HepG2 (cell line): ENCODE measurements around the gene HABP4. TPM values are rescaled to one million over a fixed set of nuclear protein-coding genes. Genes with fewer than 3 reads are reported as not detected.

Source experiments
- CREB1 ChIP-seq, 2 experiments: fragments of 450-650 bp in 1 of 2; IDR thresholded peaks; 2 replicates each; pipeline ENCODE4 v1.6.1; 2016 to 2017; ENCODE audit warnings: control low read depth in 1 of 2, mild to moderate bottlenecking in 1 of 2, missing compliant biosample characterization in 1 of 2, missing genetic modification characterization in 1 of 2
- DMAP1 ChIP-seq: IDR thresholded peaks from 2 replicates; pipeline ENCODE4 v1.6.1; 2016
- EEA1 ChIP-seq: sonication (generic); formaldehyde crosslinking; IDR thresholded peaks from 2 replicates; pipeline ENCODE4 v1.5.1; 2020; ENCODE audit warnings: mild to moderate bottlenecking, missing genetic modification reagents, borderline replicate concordance
- HCFC1 ChIP-seq: fragments of 150-350 bp; IDR thresholded peaks from 2 replicates; pipeline ENCODE4 v1.6.1; 2014; ENCODE audit warnings: low read depth, low read length
- JARID2 ChIP-seq: sonication (generic); formaldehyde crosslinking; IDR thresholded peaks from 2 replicates; pipeline ENCODE4 v1.8.1; 2023; ENCODE audit warnings: missing genetic modification reagents, inconsistent platforms; ENCODE audit not compliant: insufficient replicate concordance
- MAFF ChIP-seq: IDR thresholded peaks from 2 replicates; pipeline ENCODE4 v1.6.1; 2011; ENCODE audit warnings: low read depth, low read length, improper control_type of control experiment
- MIER2 ChIP-seq: IDR thresholded peaks from 2 replicates; pipeline ENCODE4 v1.6.1; 2016; ENCODE audit warnings: missing biosample characterization, missing genetic modification reagents
- PHF8 ChIP-seq: sonication (generic); formaldehyde crosslinking; IDR thresholded peaks from 2 replicates; pipeline ENCODE4 v1.5.0; 2020; ENCODE audit warnings: missing genetic modification reagents
- SAP130 ChIP-seq: IDR thresholded peaks from 2 replicates; pipeline ENCODE4 v1.6.1; 2016; ENCODE audit warnings: low read depth
- SPEN ChIP-seq: sonication (generic); formaldehyde crosslinking; IDR thresholded peaks from 2 replicates; pipeline ENCODE4 v1.5.1; 2020; ENCODE audit warnings: low read depth, mild to moderate bottlenecking, missing genetic modification reagents
- TAF1 ChIP-seq: sonication (generic); formaldehyde crosslinking; IDR thresholded peaks from 2 replicates; pipeline ENCODE4 v1.4.0; 2020; ENCODE audit warnings: missing genetic modification reagents
- ZBTB1 ChIP-seq: sonication (generic); formaldehyde crosslinking; IDR thresholded peaks from 2 replicates; pipeline ENCODE4 v1.4.0; 2020; ENCODE audit warnings: missing genetic modification reagents, borderline replicate concordance
- ZFP41 ChIP-seq: sonication (generic); formaldehyde crosslinking; IDR thresholded peaks from 2 replicates; pipeline ENCODE4 v1.4.0; 2020; ENCODE audit warnings: mild to moderate bottlenecking, missing genetic modification reagents, borderline replicate concordance
- ZNF354B ChIP-seq: sonication (generic); formaldehyde crosslinking; IDR thresholded peaks from 2 replicates; pipeline ENCODE4 v1.8.0; 2022; ENCODE audit warnings: mild to moderate bottlenecking, missing genetic modification reagents
- ZNF563 ChIP-seq: sonication (generic); formaldehyde crosslinking; IDR thresholded peaks from 2 replicates; pipeline ENCODE4 v1.8.0; 2022; ENCODE audit warnings: mild to moderate bottlenecking, moderate library complexity, missing genetic modification reagents
- ZNF670 ChIP-seq: sonication (generic); formaldehyde crosslinking; IDR thresholded peaks from 2 replicates; pipeline ENCODE4 v1.8.0; 2022; ENCODE audit warnings: mild to moderate bottlenecking, missing genetic modification reagents, borderline replicate concordance
- ZNF891 ChIP-seq: sonication (generic); formaldehyde crosslinking; IDR thresholded peaks from 2 replicates; pipeline ENCODE4 v1.5.0; 2020; ENCODE audit warnings: mild to moderate bottlenecking, missing genetic modification reagents
- polyA plus RNA-seq, 8 experiments: library from polyadenylated mRNA; depleted of rRNA in 3 of 8; stranded (reverse) in 7 of 8; unstranded in 1 of 8; fragments of >200 nt; fragmentation: Illumina TruSeq in 4 of 8; extraction: Trizol in 4 of 8; gene quantifications; 2 replicates each; pipeline versions ENCODE4 v1.2.1 to v1.2.3, GENCODE V29; 2011 to 2016; ENCODE audit warnings: low read depth in 4 of 8, missing spikeins in 1 of 8, mixed read lengths in 1 of 8; ENCODE audit not compliant: insufficient read depth in 1 of 8
- total RNA-seq, 5 experiments: library from RNA; depleted of rRNA; stranded (reverse); fragments of >200 nt; fragmentation: Illumina TruSeq; extraction: Trizol; gene quantifications; 2 replicates each; pipeline ENCODE4 v1.2.3, GENCODE V29; 2016; ENCODE audit warnings: low read depth in 1 of 5
- TF ChIP-seq, protein P1 (sequence below): sonication (generic); formaldehyde crosslinking; IDR thresholded peaks from 2 replicates; pipeline ENCODE4 v1.4.0; 2020; ENCODE audit warnings: missing genetic modification reagents, borderline replicate concordance
- TF ChIP-seq, protein P2 (sequence below): IDR thresholded peaks from 2 replicates; pipeline ENCODE4 v1.4.0; 2020; ENCODE audit warnings: mild to moderate bottlenecking, missing genetic modification reagents
- TF ChIP-seq, protein P3 (sequence below): sonication (generic); formaldehyde crosslinking; IDR thresholded peaks from 2 replicates; pipeline ENCODE4 v1.4.0; 2020; ENCODE audit warnings: low read depth, mild to moderate bottlenecking, missing genetic modification reagents
- TF ChIP-seq, protein P4 (sequence below): IDR thresholded peaks from 2 replicates; pipeline ENCODE4 v1.6.1; 2012; ENCODE audit warnings: low read depth, low read length, improper control_type of control experiment

Gene HABP4
- total and polyA plus RNA-seq, 2 of the 13 experiments (the other 11 are each of a cell fraction or from before 2014, with no cell fraction given): 14.3 to 26.6 TPM

DNA sequence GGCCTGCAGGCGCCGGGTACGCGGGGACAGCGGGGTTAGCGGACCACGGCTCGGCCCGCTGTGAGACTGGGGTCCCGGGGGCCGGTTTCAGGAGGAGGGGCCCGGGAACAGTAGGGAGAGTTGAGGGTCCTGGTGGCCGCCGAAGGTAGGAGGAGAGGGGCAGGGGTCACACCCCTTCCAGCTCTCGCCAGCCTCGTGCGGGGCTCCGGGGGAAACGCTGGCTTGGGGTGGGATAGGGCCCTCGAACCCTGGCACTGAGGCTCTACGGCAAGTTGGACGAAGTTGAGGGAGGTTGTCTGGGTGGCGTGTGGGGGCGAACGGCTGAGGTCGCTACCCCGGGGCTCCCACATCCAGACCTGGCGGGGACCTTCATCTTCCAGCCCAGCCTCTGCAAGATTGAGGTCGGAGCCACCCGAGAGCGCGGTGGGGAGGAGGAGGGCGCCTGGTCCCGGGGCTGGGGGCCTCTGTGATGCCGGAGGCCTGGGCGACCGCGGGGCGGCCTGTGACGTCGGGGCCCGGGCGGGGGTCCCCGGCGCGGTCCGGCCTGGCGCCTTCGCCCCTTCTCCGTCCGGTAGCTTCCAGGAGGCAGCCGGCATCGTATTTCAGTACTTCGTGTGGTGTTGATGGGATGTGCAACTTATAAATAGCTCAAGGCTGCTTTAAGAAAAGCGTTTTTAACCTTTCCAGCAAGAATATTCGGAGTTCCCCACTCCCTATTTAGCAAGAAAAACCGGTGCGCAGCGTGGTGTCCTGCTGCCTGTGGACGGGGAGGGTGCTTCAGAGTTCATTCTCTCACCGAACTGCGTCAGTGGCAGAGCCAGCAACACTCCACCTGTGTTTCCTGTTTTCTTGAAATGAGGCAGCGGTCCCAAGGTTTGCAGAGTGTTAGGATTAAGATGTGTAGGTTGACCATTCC is 902 bp downstream of the HABP4 start (continued):
- no peak for TF ChIP-seq ZNF670 (CRISPR knock-in tag)
- no peak for TF ChIP-seq HCFC1
- no peak for TF ChIP-seq JARID2 (CRISPR knock-in tag)
- peak; percentile 74 for TF ChIP-seq SAP130
- TF ChIP-seq PHF8 (CRISPR knock-in tag): peak; percentile 51
- no peak for TF ChIP-seq MAFF
- TF ChIP-seq ZFP41 (CRISPR knock-in tag): no peak
- peak; percentile 27; the same call in 1 of the 2 replicates for TF ChIP-seq ZNF563 (CRISPR knock-in tag)
- TF ChIP-seq MIER2: no peak
- TF ChIP-seq SPEN: no peak
- TF ChIP-seq, protein P1, sequence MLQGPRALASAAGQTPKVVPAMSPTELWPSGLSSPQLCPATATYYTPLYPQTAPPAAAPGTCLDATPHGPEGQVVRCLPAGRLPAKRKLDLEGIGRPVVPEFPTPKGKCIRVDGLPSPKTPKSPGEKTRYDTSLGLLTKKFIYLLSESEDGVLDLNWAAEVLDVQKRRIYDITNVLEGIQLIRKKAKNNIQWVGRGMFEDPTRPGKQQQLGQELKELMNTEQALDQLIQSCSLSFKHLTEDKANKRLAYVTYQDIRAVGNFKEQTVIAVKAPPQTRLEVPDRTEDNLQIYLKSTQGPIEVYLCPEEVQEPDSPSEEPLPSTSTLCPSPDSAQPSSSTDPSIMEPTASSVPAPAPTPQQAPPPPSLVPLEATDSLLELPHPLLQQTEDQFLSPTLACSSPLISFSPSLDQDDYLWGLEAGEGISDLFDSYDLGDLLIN (CRISPR knock-in tag): no peak
- peak; percentile 24; the same call in 1 of the 2 replicates for TF ChIP-seq DMAP1 (CRISPR knock-in tag)
- no peak for TF ChIP-seq EEA1
- peak; percentile 38; the same call in 1 of the 2 replicates for TF ChIP-seq ZNF891 (CRISPR knock-in tag)
- TF ChIP-seq ZNF354B (CRISPR knock-in tag): no peak
- TF ChIP-seq, protein P2, sequence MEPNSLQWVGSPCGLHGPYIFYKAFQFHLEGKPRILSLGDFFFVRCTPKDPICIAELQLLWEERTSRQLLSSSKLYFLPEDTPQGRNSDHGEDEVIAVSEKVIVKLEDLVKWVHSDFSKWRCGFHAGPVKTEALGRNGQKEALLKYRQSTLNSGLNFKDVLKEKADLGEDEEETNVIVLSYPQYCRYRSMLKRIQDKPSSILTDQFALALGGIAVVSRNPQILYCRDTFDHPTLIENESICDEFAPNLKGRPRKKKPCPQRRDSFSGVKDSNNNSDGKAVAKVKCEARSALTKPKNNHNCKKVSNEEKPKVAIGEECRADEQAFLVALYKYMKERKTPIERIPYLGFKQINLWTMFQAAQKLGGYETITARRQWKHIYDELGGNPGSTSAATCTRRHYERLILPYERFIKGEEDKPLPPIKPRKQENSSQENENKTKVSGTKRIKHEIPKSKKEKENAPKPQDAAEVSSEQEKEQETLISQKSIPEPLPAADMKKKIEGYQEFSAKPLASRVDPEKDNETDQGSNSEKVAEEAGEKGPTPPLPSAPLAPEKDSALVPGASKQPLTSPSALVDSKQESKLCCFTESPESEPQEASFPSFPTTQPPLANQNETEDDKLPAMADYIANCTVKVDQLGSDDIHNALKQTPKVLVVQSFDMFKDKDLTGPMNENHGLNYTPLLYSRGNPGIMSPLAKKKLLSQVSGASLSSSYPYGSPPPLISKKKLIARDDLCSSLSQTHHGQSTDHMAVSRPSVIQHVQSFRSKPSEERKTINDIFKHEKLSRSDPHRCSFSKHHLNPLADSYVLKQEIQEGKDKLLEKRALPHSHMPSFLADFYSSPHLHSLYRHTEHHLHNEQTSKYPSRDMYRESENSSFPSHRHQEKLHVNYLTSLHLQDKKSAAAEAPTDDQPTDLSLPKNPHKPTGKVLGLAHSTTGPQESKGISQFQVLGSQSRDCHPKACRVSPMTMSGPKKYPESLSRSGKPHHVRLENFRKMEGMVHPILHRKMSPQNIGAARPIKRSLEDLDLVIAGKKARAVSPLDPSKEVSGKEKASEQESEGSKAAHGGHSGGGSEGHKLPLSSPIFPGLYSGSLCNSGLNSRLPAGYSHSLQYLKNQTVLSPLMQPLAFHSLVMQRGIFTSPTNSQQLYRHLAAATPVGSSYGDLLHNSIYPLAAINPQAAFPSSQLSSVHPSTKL (CRISPR knock-in tag): peak; percentile 18; the same call in 1 of the 2 replicates
- no peak for TF ChIP-seq CREB1 (IDR thresholded peaks at IDR 0.05)
- TF ChIP-seq CREB1 (CRISPR knock-in tag; IDR thresholded peaks at IDR 0.05): no peak
- TF ChIP-seq TAF1 (CRISPR knock-in tag): peak; percentile 32; the same call in 1 of the 2 replicates
- TF ChIP-seq, protein P3, sequence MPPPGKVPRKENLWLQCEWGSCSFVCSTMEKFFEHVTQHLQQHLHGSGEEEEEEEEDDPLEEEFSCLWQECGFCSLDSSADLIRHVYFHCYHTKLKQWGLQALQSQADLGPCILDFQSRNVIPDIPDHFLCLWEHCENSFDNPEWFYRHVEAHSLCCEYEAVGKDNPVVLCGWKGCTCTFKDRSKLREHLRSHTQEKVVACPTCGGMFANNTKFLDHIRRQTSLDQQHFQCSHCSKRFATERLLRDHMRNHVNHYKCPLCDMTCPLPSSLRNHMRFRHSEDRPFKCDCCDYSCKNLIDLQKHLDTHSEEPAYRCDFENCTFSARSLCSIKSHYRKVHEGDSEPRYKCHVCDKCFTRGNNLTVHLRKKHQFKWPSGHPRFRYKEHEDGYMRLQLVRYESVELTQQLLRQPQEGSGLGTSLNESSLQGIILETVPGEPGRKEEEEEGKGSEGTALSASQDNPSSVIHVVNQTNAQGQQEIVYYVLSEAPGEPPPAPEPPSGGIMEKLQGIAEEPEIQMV (CRISPR knock-in tag): no peak
- no peak for TF ChIP-seq ZBTB1 (CRISPR knock-in tag)
- TF ChIP-seq, protein P4, sequence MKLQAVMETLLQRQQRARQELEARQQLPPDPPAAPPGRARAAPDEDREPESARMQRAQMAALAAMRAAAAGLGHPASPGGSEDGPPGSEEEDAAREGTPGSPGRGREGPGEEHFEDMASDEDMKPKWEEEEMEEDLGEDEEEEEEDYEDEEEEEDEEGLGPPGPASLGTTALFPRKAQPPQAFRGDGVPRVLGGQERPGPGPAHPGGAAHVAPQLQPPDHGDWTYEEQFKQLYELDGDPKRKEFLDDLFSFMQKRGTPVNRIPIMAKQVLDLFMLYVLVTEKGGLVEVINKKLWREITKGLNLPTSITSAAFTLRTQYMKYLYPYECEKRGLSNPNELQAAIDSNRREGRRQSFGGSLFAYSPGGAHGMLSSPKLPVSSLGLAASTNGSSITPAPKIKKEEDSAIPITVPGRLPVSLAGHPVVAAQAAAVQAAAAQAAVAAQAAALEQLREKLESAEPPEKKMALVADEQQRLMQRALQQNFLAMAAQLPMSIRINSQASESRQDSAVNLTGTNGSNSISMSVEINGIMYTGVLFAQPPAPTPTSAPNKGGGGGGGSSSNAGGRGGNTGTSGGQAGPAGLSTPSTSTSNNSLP: no peak
